IMR-90 (cell line): ENCODE measurements around the gene RHOC. TPM values are rescaled to one million over a fixed set of nuclear protein-coding genes. Genes with fewer than 3 reads are reported as not detected.

Experiments used
- ATAC-seq: fragments of 200-7000 bp; cut with Tn5 transposase; 2 replicates; pipeline ENCODE4 v1.9.1; 2020; ENCODE audit warnings: low read depth, mild to moderate bottlenecking, moderate library complexity
- BruUV-seq: library from RNA; stranded (reverse); fragments of 400-500 nt; replicated peaks from 2 replicates; lab custom pipeline; 2021; lab: Mats Ljungman, UMichigan
- CTCF ChIA-PET: fragments of 300-600 bp; formaldehyde crosslinking; extraction: SDS; loops from one replicate; lab custom pipeline; 2021; ENCODE audit warnings: antibody characterized with exemption; lab: Yijun Ruan, JAX
- POLR2A ChIA-PET: fragments of 300-600 bp; sonication (Branson Sonifier 250); formaldehyde crosslinking; loops from one replicate; lab custom pipeline; 2022; ENCODE audit warnings: antibody characterized with exemption; ENCODE audit not compliant: unreplicated experiment; lab: Charles Lee
- DNase-seq: peaks from one replicate; pipeline ENCODE4 v3.0.0; 2013
- H2AFZ ChIP-seq: replicated peaks from 2 replicates; pipeline ENCODE3; 2013; ENCODE audit warnings: low read length, mild to moderate bottlenecking; ENCODE audit not compliant: poor library complexity
- H2AK5ac ChIP-seq: 2 replicates; pipeline ENCODE4 v1.6.1; 2013; ENCODE audit warnings: low read depth, low read length, inconsistent platforms
- H2AK9ac ChIP-seq: replicated peaks from 2 replicates; pipeline ENCODE3; 2013; ENCODE audit warnings: mild to moderate bottlenecking, low read depth, low read length, moderate library complexity; ENCODE audit not compliant: poor library complexity
- H2BK120ac ChIP-seq: 2 replicates; pipeline ENCODE4 v1.6.1; 2013; ENCODE audit warnings: low read depth, low read length, inconsistent platforms
- H2BK15ac ChIP-seq: 3 replicates; pipeline ENCODE4 v1.6.1; 2013; ENCODE audit warnings: low read depth, low read length, inconsistent platforms
- H2BK20ac ChIP-seq: 2 replicates; pipeline ENCODE4 v1.6.1; 2013; ENCODE audit warnings: low read depth, mild to moderate bottlenecking, inconsistent platforms, low read length, moderate library complexity
- H2BK5ac ChIP-seq: 2 replicates; pipeline ENCODE4 v1.6.1; 2013; ENCODE audit warnings: mild to moderate bottlenecking, low read depth, low read length, inconsistent platforms; ENCODE audit not compliant: poor library complexity, severe bottlenecking
- H3K14ac ChIP-seq: replicated peaks from 2 replicates; pipeline ENCODE4 v1.6.1; 2013; ENCODE audit warnings: low read depth, low read length, inconsistent platforms
- H3K18ac ChIP-seq: 2 replicates; pipeline ENCODE4 v1.6.1; 2013; ENCODE audit warnings: low read depth, low read length, control low read depth
- H3K23ac ChIP-seq: 2 replicates; pipeline ENCODE4 v1.6.1; 2013; ENCODE audit warnings: low read depth, low read length, inconsistent platforms
- H3K27ac ChIP-seq: 2 replicates; pipeline ENCODE4 v1.5.1; 2013; ENCODE audit warnings: mild to moderate bottlenecking, control low read depth, low read length; ENCODE audit not compliant: insufficient read depth
- H3K27me3 ChIP-seq: 2 replicates; pipeline ENCODE4 v1.6.1; 2013; ENCODE audit warnings: low read length; ENCODE audit not compliant: control insufficient read depth, insufficient read depth
- H3K36me3 ChIP-seq: 2 replicates; pipeline ENCODE4 v1.6.1; 2013; ENCODE audit warnings: low read length, mixed read lengths; ENCODE audit not compliant: control insufficient read depth, insufficient read depth
- H3K4ac ChIP-seq: 2 replicates; pipeline ENCODE4 v1.6.1; 2013; ENCODE audit warnings: low read depth, low read length, inconsistent platforms
- H3K4me1 ChIP-seq: 2 replicates; pipeline ENCODE4 v1.6.1; 2013; ENCODE audit warnings: low read length, mixed read lengths; ENCODE audit not compliant: control insufficient read depth, insufficient read depth
- H3K4me2 ChIP-seq: 2 replicates; pipeline ENCODE4 v1.6.1; 2013; ENCODE audit warnings: low read depth, mild to moderate bottlenecking, control low read depth, low read length, moderate library complexity
- H3K4me3 ChIP-seq: 2 replicates; pipeline ENCODE4 v1.5.1; 2013; ENCODE audit warnings: low read depth, mild to moderate bottlenecking, control low read depth, low read length, moderate library complexity; ENCODE audit not compliant: insufficient read depth
- H3K56ac ChIP-seq: 2 replicates; pipeline ENCODE4 v1.6.1; 2013; ENCODE audit warnings: low read length, inconsistent platforms; ENCODE audit not compliant: insufficient read depth; ENCODE audit errors: extremely low read depth
- H3K79me1 ChIP-seq, 2 experiments: 2 replicates each; pipeline ENCODE4 v1.6.1; 2013; ENCODE audit warnings: low read length in 2 of 2, inconsistent platforms in 1 of 2, low read depth in 1 of 2
- H3K9ac ChIP-seq: 2 replicates; pipeline ENCODE4 v1.6.1; 2013; ENCODE audit warnings: low read depth, low read length, control low read depth
- H3K9me1 ChIP-seq: 2 replicates; pipeline ENCODE4 v1.6.1; 2013; ENCODE audit warnings: low read length, inconsistent platforms; ENCODE audit not compliant: insufficient read depth
- H3K9me3 ChIP-seq: 2 replicates; pipeline ENCODE4 v1.6.1; 2013; ENCODE audit warnings: low read length; ENCODE audit not compliant: control insufficient read depth, insufficient read depth
- H4K20me1 ChIP-seq: 2 replicates; pipeline ENCODE4 v1.6.1; 2013; ENCODE audit warnings: low read length, inconsistent platforms; ENCODE audit not compliant: insufficient read depth
- H4K5ac ChIP-seq: 2 replicates; pipeline ENCODE4 v1.6.1; 2013; ENCODE audit warnings: mild to moderate bottlenecking, low read depth, low read length, control low read depth
- H4K8ac ChIP-seq, 2 experiments: 2 replicates each; pipeline ENCODE4 v1.6.1; 2013; ENCODE audit warnings: low read depth in 2 of 2, low read length in 2 of 2, control low read depth in 1 of 2, inconsistent platforms in 1 of 2
- H4K91ac ChIP-seq: 2 replicates; pipeline ENCODE4 v1.6.1; 2013; ENCODE audit warnings: low read depth, low read length, inconsistent platforms; ENCODE audit not compliant: insufficient read depth
- BHLHE40 ChIP-seq: fragments of 150-350 bp; IDR thresholded peaks from 2 replicates; pipeline ENCODE4 v1.6.1; 2016; ENCODE audit warnings: mild to moderate bottlenecking, low read depth, low read length
- CEBPB ChIP-seq: IDR thresholded peaks from 2 replicates; pipeline ENCODE4 v1.6.1; 2012; ENCODE audit warnings: low read depth, low read length, improper control_type of control experiment
- CHD1 ChIP-seq: IDR thresholded peaks from 2 replicates; pipeline ENCODE4 v1.6.1; 2012; ENCODE audit warnings: low read depth, low read length, improper control_type of control experiment
- ELK1 ChIP-seq: fragments of 150-350 bp; IDR thresholded peaks from 2 replicates; pipeline ENCODE4 v1.6.1; 2016; ENCODE audit warnings: low read depth, mild to moderate bottlenecking, low read length, moderate library complexity, borderline replicate concordance
- MAFK ChIP-seq: IDR thresholded peaks from 2 replicates; pipeline ENCODE4 v1.6.1; 2012; ENCODE audit warnings: low read depth, low read length, improper control_type of control experiment
- MAZ ChIP-seq: IDR thresholded peaks from 2 replicates; pipeline ENCODE4 v1.6.1; 2012; ENCODE audit warnings: low read depth, mild to moderate bottlenecking, low read length, improper control_type of control experiment, moderate library complexity, borderline replicate concordance
- POLR2A ChIP-seq: IDR thresholded peaks from 2 replicates; pipeline ENCODE4 v1.6.1; 2012; ENCODE audit warnings: mild to moderate bottlenecking, low read depth, low read length
- RAD21 ChIP-seq: IDR thresholded peaks from 2 replicates; pipeline ENCODE4 v1.6.1; 2012; ENCODE audit warnings: low read length, improper control_type of control experiment
- RCOR1 ChIP-seq: IDR thresholded peaks from 2 replicates; pipeline ENCODE4 v1.6.1; 2012; ENCODE audit warnings: mild to moderate bottlenecking, low read length, improper control_type of control experiment; ENCODE audit not compliant: insufficient replicate concordance
- RFX5 ChIP-seq: IDR thresholded peaks from 2 replicates; pipeline ENCODE4 v1.8.0; 2012; ENCODE audit warnings: low read depth, mild to moderate bottlenecking, low read length, moderate library complexity
- USF2 ChIP-seq: fragments of 150-350 bp; IDR thresholded peaks from 2 replicates; pipeline ENCODE4 v1.6.1; 2017; ENCODE audit warnings: mild to moderate bottlenecking, antibody characterized with exemption, low read length, low read depth
- WGBS, 2 experiments: methylation state at CpG; one replicate each; pipeline versions ENCODE4 v1.1.5 to v1.1.7; 2013; ENCODE audit warnings: missing lambda C conversion rate in 2 of 2; ENCODE audit not compliant: insufficient read length in 1 of 2; ENCODE audit errors: extremely low coverage in 2 of 2; 5-methylcytosine and 5-hydroxymethylcytosine counted together
- dilution Hi-C: fragments of 300-500 bp; cut with HindIII; formaldehyde crosslinking; loops from one replicate; pipeline ENCODE4 v1.14.3; 2018; ENCODE audit warnings: low sequenced_read_pairs; ENCODE audit not compliant: unreplicated experiment
- in situ Hi-C: fragments of 300-500 bp; cut with MboI; formaldehyde crosslinking; loops from 3 replicates; pipeline ENCODE4 v1.14.3; 2019; ENCODE audit warnings: low sequenced_read_pairs, inconsistent platforms, mixed read lengths
- intact Hi-C: fragments of 100-400 bp; cut with micrococcal nuclease; formaldehyde crosslinking; loops from 2 replicates; pipeline ENCODE4 v1.10.0; 2022
- polyA plus RNA-seq, 3 experiments: library from polyadenylated mRNA; depleted of rRNA; stranded (reverse); fragments of >200 nt; gene quantifications; 2 replicates each; pipeline ENCODE4 v1.2.3, GENCODE V29; 2012; ENCODE audit warnings: low replicate concordance in 1 of 3
- total RNA-seq: library from RNA; depleted of rRNA; stranded (reverse); fragments of >200 nt; gene quantifications from 2 replicates; pipeline ENCODE4 v1.2.3, GENCODE V29; 2012
- TF ChIP-seq, protein P1 (sequence below): conservative IDR thresholded peaks from 2 replicates; pipeline ENCODE4 v1.5.1; 2012; ENCODE audit warnings: mild to moderate bottlenecking, low read depth, low read length, improper control_type of control experiment

Gene RHOC
- total and polyA plus RNA-seq, 2 of the 4 experiments (the other 2 are of a cell fraction): 764 to 839 TPM

DNA sequence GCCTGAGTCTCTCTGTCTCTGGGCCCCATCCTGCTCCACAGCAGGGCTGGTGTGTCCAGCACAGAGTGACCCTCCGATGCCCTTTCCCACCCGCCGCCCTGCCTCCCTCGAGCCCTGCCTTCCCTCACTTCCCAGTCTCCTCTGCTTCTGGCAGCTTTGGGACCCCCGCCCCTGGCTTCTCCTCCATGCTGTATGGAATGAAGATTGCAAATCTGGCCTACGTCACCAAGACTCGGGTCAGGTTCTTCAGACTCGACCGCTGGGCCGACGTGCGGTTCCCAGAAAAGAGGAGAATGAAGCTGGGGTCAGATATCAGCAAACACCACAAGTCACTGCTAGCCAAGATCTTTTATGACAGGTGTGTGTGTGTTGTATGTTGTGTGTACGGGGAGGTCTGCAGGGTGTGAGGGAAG is 18.1 kb downstream of the RHOC start:
- CTCF ChIA-PET: interaction anchor here (0.9 kb wide), 1 partner anchor 15 kb away, joined by 3 read pairs; no protein-coding TSS in a partner anchor
- peaks cover 33% of the 10 kb centered on the region for H3K36me3 ChIP-seq
- in situ Hi-C loops: no loop called here

More for the DNA sequence above, 18.1 kb downstream of the RHOC start:
- Histone ChIP-seq H4K20me1 (peaks cover 12% of the 10 kb centered on the region; the same call in 1 of the 2 replicates), H2BK120ac (no peak overlapping the region), H4K91ac (no peak overlapping the region), H3K9me1 (peaks cover 17% of the 10 kb centered on the region), H2BK5ac (no peak overlapping the region), H3K4me1 (no peaks in the 10 kb centered on the region; the same call in none of the 2 replicates), H3K9me3 (no peaks in the 10 kb centered on the region), H4K5ac (no peak overlapping the region), H2BK15ac (no peak overlapping the region), H2BK20ac (no peak overlapping the region), H3K18ac (no peak overlapping the region), H3K27me3 (no peaks in the 10 kb centered on the region), H3K4me3 (no peak overlapping the region), H3K4ac (no peak overlapping the region), H4K8ac (no peak overlapping the region), H3K9ac (no peak overlapping the region), H2AFZ (no peak overlapping the region), H2AK5ac (no peak overlapping the region), H3K4me2 (no peak overlapping the region), H3K23ac (no peak overlapping the region), H3K14ac (no peak overlapping the region), H2AK9ac (no peak overlapping the region), H3K56ac (no peak overlapping the region), H3K27ac (no peak overlapping the region), H3K79me1 (peaks cover 13 to 59% of the 10 kb centered on the region in 2 experiments)
- POLR2A ChIA-PET: no interaction called here
- TF ChIP-seq, protein P1, sequence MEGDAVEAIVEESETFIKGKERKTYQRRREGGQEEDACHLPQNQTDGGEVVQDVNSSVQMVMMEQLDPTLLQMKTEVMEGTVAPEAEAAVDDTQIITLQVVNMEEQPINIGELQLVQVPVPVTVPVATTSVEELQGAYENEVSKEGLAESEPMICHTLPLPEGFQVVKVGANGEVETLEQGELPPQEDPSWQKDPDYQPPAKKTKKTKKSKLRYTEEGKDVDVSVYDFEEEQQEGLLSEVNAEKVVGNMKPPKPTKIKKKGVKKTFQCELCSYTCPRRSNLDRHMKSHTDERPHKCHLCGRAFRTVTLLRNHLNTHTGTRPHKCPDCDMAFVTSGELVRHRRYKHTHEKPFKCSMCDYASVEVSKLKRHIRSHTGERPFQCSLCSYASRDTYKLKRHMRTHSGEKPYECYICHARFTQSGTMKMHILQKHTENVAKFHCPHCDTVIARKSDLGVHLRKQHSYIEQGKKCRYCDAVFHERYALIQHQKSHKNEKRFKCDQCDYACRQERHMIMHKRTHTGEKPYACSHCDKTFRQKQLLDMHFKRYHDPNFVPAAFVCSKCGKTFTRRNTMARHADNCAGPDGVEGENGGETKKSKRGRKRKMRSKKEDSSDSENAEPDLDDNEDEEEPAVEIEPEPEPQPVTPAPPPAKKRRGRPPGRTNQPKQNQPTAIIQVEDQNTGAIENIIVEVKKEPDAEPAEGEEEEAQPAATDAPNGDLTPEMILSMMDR: no peak
- TF ChIP-seq USF2 (no peak), MAFK (no peak), ELK1 (no peak), MAZ (no peak), RCOR1 (no peak), CEBPB (no peak), BHLHE40 (no peak), POLR2A (no peak), CHD1 (no peak), RFX5 (no peak), RAD21 (no peak)
- no peak for ATAC-seq
- DNase-seq: no peak
- dilution Hi-C loops (no loop called here), intact Hi-C loops (no loop called here)
- BruUV-seq: no TSS peak
- 50% methylated on average over 1 of the region's 13 CpGs; no CpG with 5 or more reads in 1 of the 2 experiments for WGBS, 2 experiments
